ENCODE data around the gene CEP164.

The CEP164 gene

DNA sequence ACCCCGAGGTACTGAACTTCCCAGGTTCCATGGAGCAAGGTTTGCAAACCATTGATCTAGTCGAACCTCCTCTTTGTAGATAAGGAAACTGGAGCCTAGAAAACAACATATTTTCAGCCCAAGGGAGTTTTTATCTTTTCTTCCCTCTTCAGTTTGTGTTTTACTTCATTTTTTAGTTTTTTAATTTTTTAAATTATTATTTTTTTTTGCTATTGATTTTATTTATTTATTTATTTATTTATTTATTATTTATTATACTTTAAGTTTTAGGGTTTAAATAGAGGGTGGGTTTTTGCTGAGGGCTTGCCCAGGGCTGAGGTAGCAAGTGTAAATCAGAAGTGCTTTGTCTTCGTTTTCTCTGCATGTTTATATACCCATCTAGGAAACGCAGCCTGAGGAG lies 26.9 kb downstream of the CEP164 start:
- DNase-seq (ENCODE audit: low read depth) = no peak
- no peak overlapping the region for H3K4me3 ChIP-seq (ENCODE audit: low read depth, low read length)
- TF ChIP-seq POLR2A (IDR thresholded peaks at IDR 0.05; ENCODE audit: extremely low read depth, insufficient read length) (no peak), MYC (IDR thresholded peaks at IDR 0.05; ENCODE audit: low read depth, low read length) (no peak), CTCF (IDR thresholded peaks at IDR 0.05; ENCODE audit: low read depth, low read length) (no peak)
- TF ChIP-seq, protein P1, sequence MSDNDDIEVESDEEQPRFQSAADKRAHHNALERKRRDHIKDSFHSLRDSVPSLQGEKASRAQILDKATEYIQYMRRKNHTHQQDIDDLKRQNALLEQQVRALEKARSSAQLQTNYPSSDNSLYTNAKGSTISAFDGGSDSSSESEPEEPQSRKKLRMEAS (IDR thresholded peaks at IDR 0.05; ENCODE audit: low read depth, low read length) = no peak

- DNase-seq (ENCODE audit: low read depth) = no peak
- no peak overlapping the region for H3K4me3 ChIP-seq (ENCODE audit: low read depth, low read length)
- TF ChIP-seq CTCF (IDR thresholded peaks at IDR 0.05; ENCODE audit: low read depth, low read length) (no peak), MYC (IDR thresholded peaks at IDR 0.05; ENCODE audit: low read depth, low read length) (no peak), POLR2A (IDR thresholded peaks at IDR 0.05; ENCODE audit: extremely low read depth, insufficient read length) (no peak)
- TF ChIP-seq, protein P1 (IDR thresholded peaks at IDR 0.05; ENCODE audit: low read depth, low read length) = no peak
Measured at GRCh38 chr11:117356126-117356890, 28.7 kb downstream of the CEP164 start.

GRCh38 chr11:117361432-117361831 lies 33.8 kb downstream of the CEP164 start:
- no peak overlapping the region for H3K4me3 ChIP-seq (ENCODE audit: low read depth, low read length)
- no peak for DNase-seq (ENCODE audit: low read depth)
- no peak for TF ChIP-seq CTCF (IDR thresholded peaks at IDR 0.05; ENCODE audit: low read depth, low read length)
- TF ChIP-seq, protein P1 (IDR thresholded peaks at IDR 0.05; ENCODE audit: low read depth, low read length) = no peak
- TF ChIP-seq POLR2A (IDR thresholded peaks at IDR 0.05; ENCODE audit: extremely low read depth, insufficient read length) = no peak
- no peak for TF ChIP-seq MYC (IDR thresholded peaks at IDR 0.05; ENCODE audit: low read depth, low read length)

- no peak for DNase-seq (ENCODE audit: low read depth)
- TF ChIP-seq, protein P1 (IDR thresholded peaks at IDR 0.05; ENCODE audit: low read depth, low read length) = no peak
- TF ChIP-seq POLR2A (IDR thresholded peaks at IDR 0.05; ENCODE audit: extremely low read depth, insufficient read length) = no peak
- no peak for TF ChIP-seq CTCF (IDR thresholded peaks at IDR 0.05; ENCODE audit: low read depth, low read length)
- no peak for TF ChIP-seq MYC (IDR thresholded peaks at IDR 0.05; ENCODE audit: low read depth, low read length)
- no peak overlapping the region for H3K4me3 ChIP-seq (ENCODE audit: low read depth, low read length)
Measured at GRCh38 chr11:117366248-117366647, 38.6 kb downstream of the CEP164 start.

DNA sequence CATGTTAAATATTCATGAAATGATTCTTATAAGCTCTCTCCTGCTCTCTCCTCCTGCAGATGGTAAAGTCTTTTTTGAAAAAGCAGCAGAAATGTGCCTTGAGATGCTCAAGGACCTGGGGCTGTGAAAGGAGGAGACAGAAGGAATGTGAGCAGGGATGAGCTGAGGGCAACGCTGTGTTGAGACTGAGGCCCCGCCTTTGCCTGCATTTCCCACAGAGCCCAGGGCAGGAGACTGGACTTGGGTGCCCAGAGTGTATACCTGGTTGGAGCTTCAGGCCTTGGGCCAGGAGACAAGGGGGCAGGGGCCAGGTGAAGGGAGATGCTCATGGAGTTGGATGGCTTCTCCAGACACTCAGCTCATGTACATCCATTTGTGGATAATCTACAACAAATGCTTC lies 39.2 kb downstream of the CEP164 start:
- no peak overlapping the region for H3K4me3 ChIP-seq (ENCODE audit: low read depth, low read length)
- TF ChIP-seq, protein P1 (IDR thresholded peaks at IDR 0.05; ENCODE audit: low read depth, low read length) = no peak
- no peak for TF ChIP-seq POLR2A (IDR thresholded peaks at IDR 0.05; ENCODE audit: extremely low read depth, insufficient read length)
- TF ChIP-seq CTCF (IDR thresholded peaks at IDR 0.05; ENCODE audit: low read depth, low read length) = no peak
- DNase-seq (ENCODE audit: low read depth) = no peak
